Stimulated activated effector memory CD8-positive, alpha-beta T cell treated with anti-CD3 and anti-CD28 coated beads, Interleukin-12 subunit alpha, Interleukin-12 subunit beta, amount 100 ng/mL, for 72 hours (primary cell): ENCODE data around the gene ZNF638.

Experiments used
- ATAC-seq: fragments of 150-1000 bp; cut with Tn5 transposase; 2 replicates; pipeline ENCODE4 v1.10.0; 2021
- DNase-seq, 2 donors: peaks; one replicate each; pipeline ENCODE4 v3.0.0; 2021 to 2022; ENCODE audit warnings: low spot score in 2 of 2
- H3K27ac Mint-ChIP-seq: one replicate; pipeline ENCODE4 v1.8.0; 2022; ENCODE audit warnings: mild to moderate bottlenecking, mixed read lengths
- H3K36me3 Mint-ChIP-seq: one replicate; pipeline ENCODE4 v1.8.0; 2022; ENCODE audit warnings: mild to moderate bottlenecking, mixed read lengths
- H3K4me1 Mint-ChIP-seq: one replicate; pipeline ENCODE4 v1.8.0; 2022; ENCODE audit warnings: mixed read lengths
- H3K4me3 Mint-ChIP-seq: one replicate; pipeline ENCODE4 v1.8.0; 2022; ENCODE audit warnings: mild to moderate bottlenecking, mixed read lengths
- H3K9me3 Mint-ChIP-seq: one replicate; pipeline ENCODE4 v1.8.0; 2022; ENCODE audit warnings: mixed read lengths

ZNF638 gene

DNA sequence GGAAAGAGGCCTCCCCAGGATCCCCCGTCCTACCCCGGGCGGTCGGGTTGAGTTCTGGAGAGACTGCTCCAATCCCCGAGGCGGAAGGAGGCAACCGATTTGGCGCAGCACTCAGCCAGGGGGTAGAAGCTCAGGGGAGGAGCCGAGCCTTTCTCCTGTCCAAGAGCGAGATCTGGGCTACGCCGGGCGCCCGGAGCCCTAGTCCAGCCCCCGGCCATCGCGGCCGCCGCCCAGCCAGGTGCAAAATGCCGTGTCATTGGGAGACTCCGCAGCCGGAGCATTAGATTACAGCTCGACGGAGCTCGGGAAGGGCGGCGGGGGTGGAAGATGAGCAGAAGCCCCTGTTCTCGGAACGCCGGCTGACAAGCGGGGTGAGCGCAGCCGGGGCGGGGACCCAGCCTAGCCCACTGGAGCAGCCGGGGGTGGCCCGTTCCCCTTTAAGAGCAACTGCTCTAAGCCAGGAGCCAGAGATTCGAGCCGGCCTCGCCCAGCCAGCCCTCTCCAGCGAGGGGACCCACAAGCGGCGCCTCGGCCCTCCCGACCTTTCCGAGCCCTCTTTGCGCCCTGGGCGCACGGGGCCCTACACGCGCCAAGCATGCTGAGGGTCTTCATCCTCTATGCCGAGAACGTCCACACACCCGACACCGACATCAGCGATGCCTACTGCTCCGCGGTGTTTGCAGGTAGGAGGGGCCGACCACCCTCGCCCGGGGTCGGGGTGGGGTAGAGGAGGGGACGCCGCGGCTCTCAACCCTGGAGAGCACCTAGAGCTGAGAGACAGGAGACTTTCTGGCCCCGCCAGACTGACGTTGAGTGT, 122.0 kb downstream of the ZNF638 start, which contains the start of gene DYSF:
TSS of gene DYSF (plus strand) at position 158 of the 817 bp plus-strand sequence.
- Mint-ChIP-seq H3K4me1 (peaks cover 52% of the 10 kb centered on the region), H3K4me3 (peak within 1 kb of the TSS; percentile 51), H3K9me3 (no peaks in the 10 kb centered on the region), H3K36me3 (no peaks in the 10 kb centered on the region), H3K27ac (no peak within 1 kb of the TSS)
- DNase-seq (peak in 1 of 2 donors; percentile 51), ATAC-seq (peak; percentile 19)

DNA sequence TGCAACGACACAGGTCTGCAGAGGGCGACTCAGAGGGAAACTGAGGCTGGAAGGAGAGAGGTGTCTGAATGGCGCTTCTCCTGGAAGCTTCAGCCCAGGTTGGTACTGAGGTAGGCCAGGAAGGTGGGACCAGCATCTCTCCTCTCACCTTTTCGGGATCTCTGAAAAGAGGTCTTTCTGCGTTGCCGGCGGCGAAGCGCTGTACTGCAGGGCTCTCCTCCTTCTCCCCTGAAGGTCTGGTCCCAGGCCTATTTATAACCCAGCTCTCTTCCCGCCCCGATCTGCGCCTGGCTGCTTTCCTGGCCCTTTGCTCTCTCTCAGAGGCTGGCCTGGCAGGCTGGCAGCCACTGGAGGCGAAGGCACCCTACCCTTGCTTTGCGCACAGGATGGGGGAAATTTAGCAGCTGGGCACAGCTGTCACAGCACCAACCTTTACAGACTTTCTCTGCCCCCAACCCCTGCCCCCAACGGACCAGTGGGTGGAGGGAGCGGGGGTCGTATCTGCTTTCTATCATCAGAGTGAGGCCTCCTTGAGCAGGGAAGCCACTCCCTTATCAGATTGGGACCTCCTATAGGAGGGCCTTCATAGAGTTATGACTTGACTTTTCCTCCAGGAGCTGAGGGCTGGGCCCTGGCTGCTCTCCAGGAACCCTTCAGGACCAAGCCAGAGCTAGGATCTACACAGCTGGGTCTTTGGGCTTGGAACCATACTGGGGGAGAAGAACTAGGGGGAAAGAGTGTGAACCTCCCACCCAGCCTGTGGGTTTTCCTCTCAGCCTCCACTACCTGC, 122.8 kb downstream of the ZNF638 start:
- Mint-ChIP-seq H3K36me3 (no peaks in the 10 kb centered on the region), H3K4me1 (peaks cover 44% of the 10 kb centered on the region), H3K4me3 (peak overlapping the region; percentile 51), H3K27ac (no peak overlapping the region), H3K9me3 (no peaks in the 10 kb centered on the region)
- DNase-seq (peak in 1 of 2 donors; percentile 44), ATAC-seq (no peak)

DNA sequence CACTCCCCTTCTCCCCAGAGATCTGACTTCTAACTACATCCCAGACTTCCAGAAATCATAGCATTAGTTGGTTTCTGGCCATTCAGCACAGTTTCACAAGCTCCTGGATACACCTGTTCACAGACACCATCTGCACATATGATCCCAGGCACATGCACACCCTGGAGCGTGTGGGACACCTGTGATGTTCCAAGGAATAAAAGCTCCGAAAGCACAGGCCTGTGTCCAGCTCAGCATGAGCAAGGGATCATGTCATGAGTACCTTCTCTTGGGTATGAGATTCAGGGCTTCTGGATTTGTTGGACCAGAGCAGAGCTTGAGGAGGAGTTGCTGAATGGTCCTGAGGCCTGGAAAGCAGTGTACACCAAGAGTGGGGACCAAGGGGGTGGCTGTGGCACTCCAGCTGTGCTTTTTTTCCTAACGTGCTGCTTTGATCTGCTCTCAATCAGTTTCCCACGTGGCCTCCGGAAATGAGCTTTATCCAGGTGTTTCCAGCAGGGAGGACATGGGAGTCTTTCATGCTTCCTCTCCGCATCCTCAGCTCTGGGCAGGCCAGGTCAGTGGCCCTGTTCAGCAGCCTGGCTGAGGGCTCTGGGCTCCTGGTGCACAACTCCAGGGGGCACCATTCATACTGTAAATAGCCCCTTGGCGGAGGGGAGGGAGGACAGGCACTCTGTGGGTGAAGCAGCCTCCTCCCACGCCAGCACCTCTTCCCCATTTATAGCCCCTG, 123.6 kb downstream of the ZNF638 start:
- H3K4me3 Mint-ChIP-seq, result no peak overlapping the region

DNA sequence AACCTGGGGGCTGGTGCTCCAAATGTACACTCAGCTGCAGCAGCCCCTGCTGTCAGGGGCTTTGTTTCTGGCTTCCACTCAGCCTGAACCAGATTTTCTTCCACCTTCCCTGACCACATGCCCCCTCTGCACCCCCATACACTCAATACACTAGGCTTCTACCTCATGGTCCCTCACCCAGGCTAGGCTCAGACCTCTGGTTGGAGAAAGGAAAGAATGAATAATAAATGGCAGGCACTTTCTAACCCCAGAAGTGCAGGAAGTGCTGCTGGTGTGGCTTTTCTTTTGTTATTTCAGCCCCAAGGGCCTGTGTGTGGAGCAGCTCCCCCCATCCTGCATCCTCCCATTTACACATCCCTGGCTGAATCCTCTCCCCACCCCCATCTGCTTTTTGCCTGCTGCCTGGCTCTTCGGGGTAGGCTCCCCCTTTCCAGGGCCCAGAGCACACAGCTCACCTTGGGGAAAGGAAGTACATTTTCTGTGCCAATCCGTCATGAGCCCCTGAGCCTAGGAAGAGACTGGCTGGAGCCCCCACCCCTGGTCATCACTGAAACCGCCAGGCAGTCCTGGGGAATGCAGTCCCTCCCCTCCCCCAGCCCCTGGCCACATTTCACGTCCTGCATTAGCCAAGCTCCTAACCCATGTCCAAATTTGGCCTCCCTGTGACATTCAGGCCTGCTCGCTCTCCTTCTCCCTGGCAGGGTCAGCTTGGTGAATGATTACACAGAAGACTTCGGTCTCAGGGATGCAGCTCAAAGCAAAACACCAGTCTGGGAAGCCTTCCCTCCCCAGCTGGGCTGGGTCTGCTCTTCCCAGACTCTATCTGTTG, 124.4 kb downstream of the ZNF638 start:
- Mint-ChIP-seq H3K9me3 (no peaks in the 10 kb centered on the region), H3K4me3 (no peak overlapping the region), H3K4me1 (peaks cover 38% of the 10 kb centered on the region), H3K36me3 (no peaks in the 10 kb centered on the region), H3K27ac (no peak overlapping the region)
- no peak for ATAC-seq
- peak in 1 of 2 donors; percentile 45 for DNase-seq

More for the DNA sequence above, 123.6 kb downstream of the ZNF638 start:
- Mint-ChIP-seq H3K36me3 (no peaks in the 10 kb centered on the region), H3K27ac (no peak overlapping the region), H3K9me3 (no peaks in the 10 kb centered on the region), H3K4me1 (peaks cover 38% of the 10 kb centered on the region)
- DNase-seq, result peak in 1 of 2 donors; percentile 42
- ATAC-seq, result no peak

DNA sequence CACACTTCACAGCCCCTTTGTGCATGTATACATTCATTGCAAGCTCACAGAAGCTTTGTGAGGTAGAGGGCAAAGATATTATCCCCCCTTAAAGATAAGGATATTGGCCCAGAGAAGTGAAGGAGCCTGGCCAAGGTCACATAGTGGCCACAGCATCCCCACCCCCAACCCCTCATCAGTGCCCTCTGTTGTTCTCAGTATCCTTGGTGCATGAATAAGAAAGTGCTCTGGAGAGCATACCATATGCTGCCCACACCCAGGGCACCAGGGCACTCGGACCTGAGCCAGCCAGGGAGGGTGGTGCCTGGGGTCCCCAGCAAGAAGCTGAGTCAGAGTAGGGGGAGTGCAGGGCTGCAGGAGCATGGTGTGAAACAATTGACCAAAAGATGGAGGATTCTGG, 125.0 kb downstream of the ZNF638 start:
- Mint-ChIP-seq H3K36me3 (no peaks in the 10 kb centered on the region), H3K4me3 (no peak overlapping the region), H3K27ac (no peak overlapping the region), H3K9me3 (no peaks in the 10 kb centered on the region), H3K4me1 (peaks cover 34% of the 10 kb centered on the region)
- no peak for DNase-seq
- no peak for ATAC-seq

DNA sequence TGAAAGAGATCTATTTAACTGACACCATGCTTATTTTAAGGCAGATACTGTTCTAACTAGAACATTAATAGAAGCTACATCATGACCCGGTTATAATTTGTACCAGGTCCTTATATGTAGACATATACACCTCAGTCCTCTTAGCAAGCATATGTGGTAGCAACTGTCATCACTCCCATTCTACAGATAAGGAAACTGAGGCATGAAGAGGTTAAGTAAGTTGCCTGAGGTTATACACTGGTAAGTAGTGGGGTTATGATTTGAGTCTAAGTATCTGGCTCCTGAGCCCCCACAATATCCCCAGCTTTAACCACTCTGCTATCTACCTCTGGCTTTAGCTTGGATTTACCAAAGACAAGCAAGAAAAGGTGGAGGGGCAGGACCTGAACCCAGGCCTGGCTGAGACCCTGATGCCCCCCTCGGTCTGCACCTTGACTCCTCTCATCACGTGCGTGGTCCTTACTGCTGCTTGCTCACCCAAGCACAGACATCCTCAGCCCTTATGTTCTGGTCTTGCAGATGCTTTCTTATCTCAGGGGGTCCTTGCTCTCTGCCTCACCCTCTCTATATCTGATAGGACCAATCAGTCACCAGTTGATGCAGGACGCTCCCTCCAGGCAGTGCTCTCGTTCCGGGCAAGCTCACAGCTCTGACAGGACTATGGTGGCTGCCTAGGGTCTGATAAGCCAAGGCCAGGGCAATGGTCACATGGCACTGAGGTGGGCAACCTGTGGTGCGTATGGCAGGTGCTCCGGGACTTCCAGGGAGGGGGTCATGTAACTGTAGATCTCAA, 125.7 kb downstream of the ZNF638 start:
- Mint-ChIP-seq H3K36me3 (no peaks in the 10 kb centered on the region), H3K4me3 (no peak overlapping the region), H3K27ac (no peak overlapping the region), H3K9me3 (no peaks in the 10 kb centered on the region), H3K4me1 (peaks cover 31% of the 10 kb centered on the region)
- DNase-seq, result peak in 1 of 2 donors; percentile 36
- ATAC-seq, result no peak

DNA sequence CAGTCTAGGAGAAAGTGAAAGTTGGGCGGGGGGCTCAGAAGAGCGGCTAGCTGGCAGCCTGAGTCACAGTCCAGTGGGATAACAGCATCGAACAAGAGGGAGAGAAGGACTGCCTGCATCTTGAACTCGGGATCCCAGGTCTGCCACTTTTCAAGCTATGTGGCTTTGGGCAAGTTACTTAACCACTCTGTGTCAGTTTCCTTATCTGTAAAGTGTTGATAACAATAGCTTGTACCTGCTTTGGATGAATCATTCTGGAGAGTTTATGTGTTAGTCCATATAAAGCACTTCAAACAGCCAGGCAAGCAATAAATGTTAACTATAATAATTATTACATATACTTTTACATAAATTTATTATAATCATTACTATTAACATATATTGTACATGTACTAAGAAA, 126.3 kb downstream of the ZNF638 start:
- Mint-ChIP-seq H3K27ac (no peak overlapping the region), H3K4me3 (no peak overlapping the region), H3K9me3 (no peaks in the 10 kb centered on the region), H3K4me1 (peaks cover 26% of the 10 kb centered on the region), H3K36me3 (no peaks in the 10 kb centered on the region)
- peak in 1 of 2 donors; percentile 28 for DNase-seq
- no peak for ATAC-seq

DNA sequence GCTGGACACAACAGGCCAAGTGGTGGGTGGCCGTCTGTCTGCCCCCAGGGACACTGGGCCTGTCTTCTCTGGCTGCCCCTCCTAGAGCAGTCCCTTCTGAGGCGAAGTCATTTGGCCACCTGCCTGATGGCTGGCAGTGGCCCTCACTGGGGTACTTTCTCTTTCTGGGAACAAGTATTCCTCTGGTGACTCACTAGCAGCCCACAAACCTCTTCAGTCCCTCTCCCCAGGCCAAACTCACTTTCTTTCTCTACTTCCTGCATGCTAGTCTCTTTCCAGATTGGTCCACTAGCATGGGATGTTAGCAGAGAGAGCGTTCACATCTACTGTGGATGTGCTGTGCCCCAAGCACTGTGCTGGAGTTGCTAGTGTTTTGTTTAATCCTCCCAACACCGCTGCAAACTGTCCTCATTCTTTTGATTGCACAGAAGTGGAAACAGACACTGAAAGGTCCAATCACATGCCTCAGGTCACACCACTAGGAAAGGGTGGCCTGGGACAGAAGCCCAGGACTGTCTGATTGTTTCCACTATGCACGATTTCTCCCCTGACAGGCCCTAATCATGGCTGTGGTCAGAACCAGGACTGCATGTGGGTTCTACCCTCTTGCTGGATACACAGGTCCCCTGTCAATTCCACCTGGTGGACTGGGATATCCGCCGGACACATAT, 127.0 kb downstream of the ZNF638 start:
- Mint-ChIP-seq H3K27ac (no peak overlapping the region), H3K9me3 (no peaks in the 10 kb centered on the region), H3K36me3 (no peaks in the 10 kb centered on the region), H3K4me1 (peaks cover 26% of the 10 kb centered on the region), H3K4me3 (no peak overlapping the region)
- DNase-seq (peak in 1 of 2 donors; percentile 41), ATAC-seq (no peak)

DNA sequence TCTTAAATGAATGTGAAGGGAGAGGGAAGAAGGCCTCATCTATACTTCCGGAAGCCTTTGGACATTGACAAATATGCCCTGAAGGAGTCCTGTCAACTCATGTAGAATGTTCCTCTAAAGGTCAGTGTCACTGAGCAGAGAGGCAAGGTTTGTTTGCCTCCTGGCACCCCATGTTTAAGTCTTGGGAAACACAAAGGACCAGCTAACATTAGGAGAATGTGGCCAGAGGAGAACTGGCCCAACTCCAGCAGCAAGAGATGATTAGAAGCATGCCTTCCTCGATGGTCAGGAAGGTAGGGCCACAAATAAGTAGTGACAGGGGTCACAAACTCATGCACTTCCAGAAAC, 127.5 kb downstream of the ZNF638 start:
- DNase-seq (no peak), ATAC-seq (no peak)
- peaks cover 25% of the 10 kb centered on the region for H3K4me1 Mint-ChIP-seq
- H3K36me3 Mint-ChIP-seq, result no peaks in the 10 kb centered on the region
- no peak overlapping the region for H3K27ac Mint-ChIP-seq
- H3K4me3 Mint-ChIP-seq, result no peak overlapping the region
- H3K9me3 Mint-ChIP-seq, result no peaks in the 10 kb centered on the region

DNA sequence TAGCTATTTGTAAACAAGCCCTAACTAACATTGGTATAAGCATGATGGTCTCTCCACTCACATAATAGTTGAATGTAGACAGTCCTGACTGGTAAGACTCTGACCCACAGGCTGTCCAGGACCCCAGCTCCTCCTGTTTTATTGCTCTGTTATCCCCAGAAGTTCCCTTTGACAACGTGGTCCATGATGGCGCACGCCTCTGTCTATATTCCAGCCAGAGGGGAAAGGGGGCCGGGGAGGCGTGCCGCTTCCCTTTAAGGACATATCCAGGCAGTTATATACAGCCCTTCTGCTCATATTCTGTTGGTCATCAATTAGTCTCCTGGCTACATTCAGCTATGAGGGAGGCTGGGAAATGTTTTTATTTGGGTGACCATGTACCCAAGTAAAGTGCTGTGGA, 128.5 kb downstream of the ZNF638 start:
- no peak for DNase-seq
- no peak overlapping the region for H3K27ac Mint-ChIP-seq
- no peak overlapping the region for H3K4me3 Mint-ChIP-seq
- no peaks in the 10 kb centered on the region for H3K36me3 Mint-ChIP-seq
- peaks cover 15% of the 10 kb centered on the region for H3K4me1 Mint-ChIP-seq
- H3K9me3 Mint-ChIP-seq, result no peaks in the 10 kb centered on the region
- ATAC-seq, result no peak

DNA sequence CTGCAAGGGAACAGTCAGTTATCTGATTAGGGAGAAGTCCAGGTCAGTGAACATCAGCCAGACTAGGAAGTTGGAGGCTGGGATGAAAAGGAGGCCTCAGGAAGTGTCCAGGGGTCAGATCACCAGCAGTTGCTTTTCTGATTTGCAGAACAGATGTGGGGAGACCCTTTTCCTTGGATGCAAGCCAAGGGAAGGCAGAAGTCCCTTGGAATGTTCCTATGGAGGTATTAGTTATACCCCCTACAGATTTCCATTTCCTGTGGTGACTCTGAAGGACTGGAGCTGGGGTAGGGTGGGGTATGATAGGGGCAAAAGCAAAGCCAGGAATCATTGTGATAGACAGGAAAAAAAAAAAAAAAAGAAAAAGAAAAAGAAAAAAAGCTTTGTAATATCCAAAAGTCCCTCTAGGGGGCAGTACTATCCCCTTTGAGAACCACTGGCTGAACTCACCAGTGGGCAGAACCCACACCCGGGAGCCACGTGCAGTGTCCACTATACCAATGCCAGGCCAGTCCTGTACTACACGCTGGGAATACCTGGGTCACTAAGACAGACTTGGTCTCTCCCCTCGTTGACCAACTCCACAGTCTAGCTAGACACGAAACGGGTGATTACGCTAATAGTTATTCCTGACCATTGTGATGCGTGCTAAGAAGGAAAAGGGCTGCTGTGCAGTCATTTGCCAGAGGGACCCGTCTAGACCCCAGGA, 129.2 kb downstream of the ZNF638 start:
- ATAC-seq (no peak), DNase-seq (no peak)
- no peak overlapping the region for H3K27ac Mint-ChIP-seq
- peaks cover 8% of the 10 kb centered on the region for H3K4me1 Mint-ChIP-seq
- H3K9me3 Mint-ChIP-seq, result no peaks in the 10 kb centered on the region
- H3K36me3 Mint-ChIP-seq, result no peaks in the 10 kb centered on the region
- H3K4me3 Mint-ChIP-seq, result no peak overlapping the region

DNA sequence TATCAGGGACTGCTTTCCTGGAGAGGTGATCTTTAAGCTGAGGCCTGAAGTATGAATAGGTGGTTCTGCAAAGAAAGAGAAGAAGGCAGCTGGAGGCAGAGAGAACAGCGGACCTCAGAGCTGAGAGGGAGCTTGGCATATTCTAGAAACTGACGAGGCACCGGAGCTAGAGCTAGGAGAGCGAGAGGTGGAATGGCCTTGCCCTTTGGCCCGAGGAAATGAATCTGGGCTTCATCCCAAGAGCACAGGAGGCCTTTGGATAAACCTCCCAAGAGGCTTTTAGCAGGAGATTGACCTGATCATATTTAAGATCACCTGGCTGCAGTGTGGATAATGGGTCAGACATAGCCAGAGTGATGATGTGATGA, 129.7 kb downstream of the ZNF638 start:
- Mint-ChIP-seq H3K4me1 (peaks cover 3% of the 10 kb centered on the region), H3K4me3 (no peak overlapping the region), H3K27ac (no peak overlapping the region), H3K36me3 (no peaks in the 10 kb centered on the region), H3K9me3 (no peaks in the 10 kb centered on the region)
- ATAC-seq (no peak), DNase-seq (no peak)

DNA sequence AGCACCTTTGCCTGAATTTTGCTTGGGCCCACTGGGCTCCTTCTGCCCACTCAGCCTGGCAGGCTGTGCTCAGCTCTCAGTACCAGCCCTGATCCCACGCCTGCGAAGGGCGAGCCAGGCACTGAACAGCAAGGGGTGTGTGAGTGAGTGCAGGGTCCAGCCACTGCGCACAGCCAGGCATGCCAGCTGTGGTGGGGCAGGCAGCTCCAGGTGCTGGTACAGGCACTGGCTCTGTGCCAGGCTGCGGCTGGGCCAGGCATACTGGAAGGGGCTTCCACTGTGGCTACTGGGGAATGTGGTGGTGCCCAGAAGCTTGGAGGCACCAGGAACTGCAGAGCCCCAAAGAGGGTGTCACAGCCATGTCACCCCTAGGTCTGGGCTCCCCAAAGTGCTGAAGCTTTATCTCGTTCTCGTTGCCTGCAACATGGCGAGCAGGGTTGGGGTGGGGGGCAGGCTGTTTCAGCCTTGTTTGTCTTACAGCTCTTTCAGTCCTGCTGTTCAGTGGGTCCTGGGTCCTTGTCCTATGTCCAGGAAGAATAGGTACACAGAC, 130.5 kb downstream of the ZNF638 start:
- H3K4me3 Mint-ChIP-seq, result no peak overlapping the region
- no peaks in the 10 kb centered on the region for H3K36me3 Mint-ChIP-seq
- no peaks in the 10 kb centered on the region for H3K9me3 Mint-ChIP-seq
- peaks cover 4% of the 10 kb centered on the region for H3K4me1 Mint-ChIP-seq
- DNase-seq (no peak), ATAC-seq (no peak)
- H3K27ac Mint-ChIP-seq, result no peak overlapping the region
